NCI-H128 (cell line): ENCODE measurements around the gene CENPO.

Experiments used
- DNase-seq: peaks from one replicate; lab custom pipeline; 2025; ENCODE audit not compliant: unreplicated experiment; lab: John Stamatoyannopoulos, UW

The CENPO gene

DNA sequence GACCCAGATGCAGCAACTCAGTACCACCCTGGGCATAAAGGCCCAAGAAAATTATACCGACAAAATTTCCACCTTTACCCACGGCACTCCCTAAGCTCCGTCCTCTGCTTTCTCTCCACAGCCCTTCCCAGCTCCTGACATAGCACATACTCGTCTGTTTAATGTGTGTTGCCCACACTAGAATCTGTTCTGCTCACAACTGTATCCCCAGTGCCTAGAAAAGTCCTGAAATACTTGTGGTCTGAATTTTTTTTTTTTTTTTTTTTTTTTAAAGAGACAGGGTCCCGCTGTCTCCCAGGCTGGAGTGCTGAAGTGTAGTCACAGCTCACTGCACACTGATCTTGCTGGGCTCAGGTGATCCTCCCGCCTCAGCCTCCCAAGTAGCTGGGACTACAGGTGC is 64.5 kb downstream of the CENPO start:
- no peak for DNase-seq

GRCh38 chr2:24858996-24859395 is 65.8 kb downstream of the CENPO start:
- DNase-seq: no peak

DNA sequence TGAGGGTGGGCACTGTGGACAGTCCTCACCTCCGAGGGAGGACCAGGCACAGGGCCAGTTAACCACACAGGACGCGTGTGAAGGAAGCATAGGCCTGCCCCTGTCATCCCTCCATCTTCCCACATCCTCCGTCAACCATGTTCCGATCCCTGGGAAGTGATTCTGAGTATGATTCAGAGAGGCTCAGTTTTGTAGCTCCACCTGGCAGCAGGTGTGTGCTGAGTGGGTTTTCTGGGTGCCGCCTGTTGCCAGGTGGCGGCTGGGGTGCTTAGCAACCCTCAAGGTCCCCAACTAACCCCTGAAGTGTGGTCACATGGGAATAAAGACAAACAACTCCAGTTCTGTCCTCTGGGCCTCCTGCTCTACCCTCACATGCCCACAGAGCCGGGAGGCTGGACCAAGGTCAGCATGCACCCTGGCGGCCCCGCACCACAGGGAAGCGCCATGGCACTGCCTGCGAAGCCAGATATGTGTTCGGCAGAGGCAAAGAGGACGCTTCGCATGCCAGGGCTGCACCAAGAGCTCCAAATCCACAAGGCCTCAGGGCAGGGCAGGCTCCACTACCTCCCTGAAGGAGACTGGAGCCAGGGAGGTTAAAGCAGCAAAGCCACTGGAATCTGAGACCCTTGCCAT is 66.9 kb downstream of the CENPO start:
- no peak for DNase-seq

- no peak for DNase-seq
Observed at GRCh38 chr2:24860631-24861030, 67.4 kb downstream of the CENPO start.

DNA sequence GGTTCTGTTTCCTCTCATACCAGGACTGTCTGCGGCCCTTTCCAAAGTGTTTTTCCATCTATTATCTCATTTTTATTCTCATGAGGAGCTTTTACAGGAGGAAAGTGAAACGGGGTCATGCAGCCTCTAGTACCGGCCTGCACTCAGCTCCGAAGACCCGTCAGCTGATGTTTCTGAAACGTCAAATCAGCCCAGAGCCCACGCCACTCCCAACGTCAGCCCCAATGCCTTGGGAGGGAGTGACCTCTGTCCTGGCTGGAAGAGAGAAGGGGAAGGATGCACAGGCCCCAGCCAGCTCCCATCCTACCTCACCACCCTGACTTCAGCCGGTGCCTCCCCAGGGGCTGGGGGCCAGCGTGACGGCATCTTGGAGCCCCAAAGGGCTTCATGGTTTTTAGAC is 68.3 kb downstream of the CENPO start:
- DNase-seq: no peak

DNA sequence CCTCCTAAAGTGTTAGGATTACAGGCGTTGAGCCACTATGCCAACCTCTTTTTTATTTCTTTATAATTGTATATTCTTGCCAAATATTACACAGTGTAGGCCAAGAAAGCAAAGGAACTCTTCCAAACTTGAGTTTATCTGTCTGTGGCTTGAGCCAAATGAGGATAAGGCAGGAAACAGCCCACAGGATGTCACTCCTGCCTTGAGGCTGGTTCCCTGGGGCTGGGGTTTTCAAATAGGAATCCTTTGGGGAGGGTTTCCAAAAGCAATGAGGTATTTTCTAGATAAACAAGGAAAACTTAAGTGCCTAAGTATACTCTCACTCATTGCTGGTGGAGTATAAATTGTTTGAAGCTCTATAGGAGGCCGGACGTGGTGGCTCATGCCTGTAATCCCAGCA is 70.4 kb downstream of the CENPO start:
- no peak for DNase-seq

- no peak for DNase-seq
Observed at GRCh38 chr2:24866946-24867345, 73.7 kb downstream of the CENPO start.

- no peak for DNase-seq
Observed at GRCh38 chr2:24870440-24870839, 77.2 kb downstream of the CENPO start.

- no peak for DNase-seq
Observed at GRCh38 chr2:24870891-24871705, 77.9 kb downstream of the CENPO start.

DNA sequence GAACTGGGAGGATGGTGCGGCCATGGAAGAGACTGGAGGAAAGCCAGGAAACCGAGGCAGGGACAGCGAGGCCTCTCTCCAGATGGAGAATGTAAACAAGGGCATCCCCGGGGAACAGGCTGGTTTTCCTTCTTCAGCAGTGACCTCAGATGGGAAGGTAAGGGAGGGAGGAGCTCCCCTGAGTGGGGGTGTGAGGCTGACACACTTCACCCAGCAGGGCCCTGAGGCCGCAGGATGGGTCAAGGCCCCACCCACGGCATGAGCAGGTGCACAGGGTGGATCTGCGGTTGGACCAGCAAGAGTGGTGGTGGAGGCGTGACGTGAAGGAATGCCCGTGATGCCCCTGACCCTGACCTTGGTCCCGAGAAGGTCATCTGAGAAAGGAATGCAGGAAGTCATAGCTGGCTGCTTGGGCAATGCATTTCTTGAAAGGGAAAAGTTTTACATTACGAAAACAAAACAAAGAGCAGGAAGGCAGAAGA is 78.7 kb downstream of the CENPO start:
- DNase-seq: no peak
